Kidney epithelial cell (primary cell): ENCODE data around the gene ATP2B1. TPM values are rescaled to one million over a fixed set of nuclear protein-coding genes. Genes with fewer than 3 reads are reported as not detected.

Experiments
- DNase-seq: peaks from one replicate; pipeline ENCODE4 v3.0.0-alpha.2; 2010; ENCODE audit warnings: low read depth
- H3K27me3 ChIP-seq: 2 replicates; pipeline ENCODE4 v1.6.0; 2011; ENCODE audit warnings: low read length; ENCODE audit not compliant: control insufficient read depth, insufficient read depth
- H3K36me3 ChIP-seq: 2 replicates; pipeline ENCODE4 v1.5.1; 2011; ENCODE audit warnings: low read length; ENCODE audit not compliant: control insufficient read depth, insufficient read depth
- H3K4me3 ChIP-seq: 2 replicates; pipeline ENCODE4 v1.5.1; 2011; ENCODE audit warnings: low read depth, mild to moderate bottlenecking, control low read depth, low read length
- total RNA-seq: library from RNA; depleted of rRNA; stranded (reverse); fragments of >200 nt; gene quantifications from 2 replicates; pipeline ENCODE4 v1.2.3, GENCODE V29; 2015
- TF ChIP-seq, protein P1 (sequence below): IDR thresholded peaks from 2 replicates; pipeline ENCODE4 v1.5.1; 2011; ENCODE audit warnings: mild to moderate bottlenecking, moderate library complexity, low read length, control low read depth, inconsistent platforms; ENCODE audit not compliant: insufficient read depth, poor library complexity, severe bottlenecking

The ATP2B1 gene
- total RNA-seq, 1 donor from 2014 or later = 45.9 TPM

DNA sequence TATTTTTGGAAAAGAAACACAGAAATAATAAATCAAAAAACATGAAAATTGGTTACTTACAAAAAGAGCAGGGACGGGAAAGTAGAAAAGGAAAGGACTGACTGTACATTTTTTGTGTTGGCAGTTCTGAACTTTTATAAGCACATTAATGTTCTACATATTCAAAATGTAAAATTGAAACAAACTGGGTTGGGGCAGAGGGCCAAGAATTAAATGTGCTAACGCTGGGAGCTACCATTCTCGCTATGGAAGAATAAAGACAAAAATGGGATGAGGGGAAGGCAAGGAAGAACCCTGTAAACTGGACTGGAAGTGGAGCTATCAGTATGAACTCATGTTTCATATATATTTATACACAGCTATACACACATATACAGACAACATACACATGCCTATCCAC lies 24.5 kb downstream of the ATP2B1 start:
- Histone ChIP-seq H3K4me3 (no peak overlapping the region), H3K27me3 (no peaks in the 10 kb centered on the region), H3K36me3 (no peaks in the 10 kb centered on the region)
- TF ChIP-seq, protein P1, sequence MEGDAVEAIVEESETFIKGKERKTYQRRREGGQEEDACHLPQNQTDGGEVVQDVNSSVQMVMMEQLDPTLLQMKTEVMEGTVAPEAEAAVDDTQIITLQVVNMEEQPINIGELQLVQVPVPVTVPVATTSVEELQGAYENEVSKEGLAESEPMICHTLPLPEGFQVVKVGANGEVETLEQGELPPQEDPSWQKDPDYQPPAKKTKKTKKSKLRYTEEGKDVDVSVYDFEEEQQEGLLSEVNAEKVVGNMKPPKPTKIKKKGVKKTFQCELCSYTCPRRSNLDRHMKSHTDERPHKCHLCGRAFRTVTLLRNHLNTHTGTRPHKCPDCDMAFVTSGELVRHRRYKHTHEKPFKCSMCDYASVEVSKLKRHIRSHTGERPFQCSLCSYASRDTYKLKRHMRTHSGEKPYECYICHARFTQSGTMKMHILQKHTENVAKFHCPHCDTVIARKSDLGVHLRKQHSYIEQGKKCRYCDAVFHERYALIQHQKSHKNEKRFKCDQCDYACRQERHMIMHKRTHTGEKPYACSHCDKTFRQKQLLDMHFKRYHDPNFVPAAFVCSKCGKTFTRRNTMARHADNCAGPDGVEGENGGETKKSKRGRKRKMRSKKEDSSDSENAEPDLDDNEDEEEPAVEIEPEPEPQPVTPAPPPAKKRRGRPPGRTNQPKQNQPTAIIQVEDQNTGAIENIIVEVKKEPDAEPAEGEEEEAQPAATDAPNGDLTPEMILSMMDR = no peak
- DNase-seq = no peak

DNA sequence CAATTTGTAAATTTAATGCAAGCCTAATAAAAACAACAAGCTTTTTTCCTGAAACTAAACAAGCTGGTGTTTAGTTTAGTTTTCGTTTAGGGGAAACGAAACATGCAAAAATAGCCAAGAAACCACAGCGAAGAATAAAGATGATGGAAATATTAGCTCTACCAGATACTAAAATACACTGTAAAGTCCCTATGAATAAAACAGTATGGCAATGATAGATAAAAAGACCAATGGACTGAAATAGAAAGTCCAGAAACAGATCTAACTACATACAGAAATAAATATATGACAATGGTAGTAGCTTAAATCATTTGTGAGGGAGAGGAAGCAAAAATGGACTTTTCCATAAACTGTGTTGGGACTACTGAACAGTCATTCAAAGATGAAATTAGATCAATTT lies 26.4 kb downstream of the ATP2B1 start:
- TF ChIP-seq, protein P1 = no peak
- H3K36me3 ChIP-seq = no peaks in the 10 kb centered on the region

GRCh38 chr12:89680409-89680808 lies 28.2 kb downstream of the ATP2B1 start:
- TF ChIP-seq, protein P1 = no peak
- Histone ChIP-seq H3K4me3 (no peak overlapping the region), H3K27me3 (no peaks in the 10 kb centered on the region), H3K36me3 (no peaks in the 10 kb centered on the region)
- no peak for DNase-seq

More for the DNA sequence above, 26.4 kb downstream of the ATP2B1 start:
- DNase-seq = no peak
- Histone ChIP-seq H3K27me3 (no peaks in the 10 kb centered on the region), H3K4me3 (no peak overlapping the region)

- H3K4me3 ChIP-seq = no peak overlapping the region
- TF ChIP-seq, protein P1 = no peak
- H3K36me3 ChIP-seq = no peaks in the 10 kb centered on the region
- no peaks in the 10 kb centered on the region for H3K27me3 ChIP-seq
- no peak for DNase-seq
These were observed 29.0 kb downstream of the ATP2B1 start for GRCh38 chr12:89679631-89680030.

GRCh38 chr12:89678225-89678624 lies 30.4 kb downstream of the ATP2B1 start:
- no peak for DNase-seq
- no peaks in the 10 kb centered on the region for H3K36me3 ChIP-seq
- no peak overlapping the region for H3K4me3 ChIP-seq
- TF ChIP-seq, protein P1 = no peak
- H3K27me3 ChIP-seq = no peaks in the 10 kb centered on the region

DNA sequence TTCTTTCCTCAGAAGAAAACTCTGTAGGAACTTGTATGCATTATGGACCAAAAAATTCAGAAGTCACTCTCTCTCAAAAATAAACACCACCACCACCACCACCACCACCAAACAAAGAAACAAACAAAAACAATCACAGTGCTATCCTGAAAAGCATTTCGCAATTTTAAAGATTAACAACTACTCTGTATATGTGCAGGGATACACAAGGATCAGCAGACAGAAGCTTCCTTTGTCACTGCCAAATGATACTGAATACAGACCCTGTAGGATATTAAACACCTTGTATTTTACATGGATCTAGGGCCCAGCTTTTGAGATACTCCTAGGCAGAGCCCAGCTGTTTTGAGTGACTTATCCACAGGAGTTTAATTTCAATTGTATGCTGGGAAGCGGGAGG lies 31.7 kb downstream of the ATP2B1 start:
- DNase-seq = no peak
- TF ChIP-seq, protein P1 = no peak
- no peaks in the 10 kb centered on the region for H3K36me3 ChIP-seq
- H3K27me3 ChIP-seq = no peaks in the 10 kb centered on the region
- no peak overlapping the region for H3K4me3 ChIP-seq
